ENCODE results near the gene ZEB2. TPM values are rescaled to one million over a fixed set of nuclear protein-coding genes. Genes with fewer than 3 reads are reported as not detected.

The ZEB2 gene
- total and polyA plus RNA-seq, 2 donors (not counting 3 experiments of a cell fraction or from before 2014, with no cell fraction given): 17.9 to 49.6 TPM

DNA sequence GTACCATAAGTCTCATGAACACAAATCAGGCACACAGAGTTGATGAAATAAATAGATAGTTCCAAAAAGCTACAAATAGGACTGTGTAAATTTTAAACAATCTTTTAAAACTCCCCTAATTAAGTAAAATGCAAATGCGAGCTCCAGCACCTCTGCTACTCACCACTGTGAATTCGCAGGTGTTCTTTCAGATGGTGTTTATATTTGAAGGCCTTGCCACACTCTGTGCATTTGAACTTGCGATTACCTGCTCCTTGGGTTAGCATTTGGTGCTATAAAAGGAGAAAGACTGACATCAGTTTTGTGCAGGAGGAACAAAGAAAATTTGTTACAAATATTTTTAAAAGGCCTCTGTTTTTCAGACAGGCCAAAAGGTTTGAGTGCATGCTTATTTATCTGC, 118.9 kb downstream of the ZEB2 start:
- no peak for DNase-seq (ENCODE audit: low read depth, low spot score)
- H3K4me3 ChIP-seq (replicated peaks in 1 of 3; ENCODE audit: insufficient read depth in 1 of 3, low read depth in 1 of 3, low read length in 3 of 3): no peak overlapping the region
- FAIRE-seq: no peak
- TF ChIP-seq POLR2AphosphoS5 (IDR thresholded peaks at IDR 0.05; ENCODE audit: insufficient read depth, low read depth, low read length) (no peak), MYC (IDR thresholded peaks at IDR 0.05; ENCODE audit: low read depth, low read length) (no peak), POLR2A (IDR thresholded peaks at IDR 0.05; ENCODE audit: low read depth, low read length) (no peak), JUN (IDR thresholded peaks at IDR 0.05; ENCODE audit: borderline replicate concordance, insufficient read depth, insufficient read length, low read depth) (no peak)
- TF ChIP-seq, protein P1, sequence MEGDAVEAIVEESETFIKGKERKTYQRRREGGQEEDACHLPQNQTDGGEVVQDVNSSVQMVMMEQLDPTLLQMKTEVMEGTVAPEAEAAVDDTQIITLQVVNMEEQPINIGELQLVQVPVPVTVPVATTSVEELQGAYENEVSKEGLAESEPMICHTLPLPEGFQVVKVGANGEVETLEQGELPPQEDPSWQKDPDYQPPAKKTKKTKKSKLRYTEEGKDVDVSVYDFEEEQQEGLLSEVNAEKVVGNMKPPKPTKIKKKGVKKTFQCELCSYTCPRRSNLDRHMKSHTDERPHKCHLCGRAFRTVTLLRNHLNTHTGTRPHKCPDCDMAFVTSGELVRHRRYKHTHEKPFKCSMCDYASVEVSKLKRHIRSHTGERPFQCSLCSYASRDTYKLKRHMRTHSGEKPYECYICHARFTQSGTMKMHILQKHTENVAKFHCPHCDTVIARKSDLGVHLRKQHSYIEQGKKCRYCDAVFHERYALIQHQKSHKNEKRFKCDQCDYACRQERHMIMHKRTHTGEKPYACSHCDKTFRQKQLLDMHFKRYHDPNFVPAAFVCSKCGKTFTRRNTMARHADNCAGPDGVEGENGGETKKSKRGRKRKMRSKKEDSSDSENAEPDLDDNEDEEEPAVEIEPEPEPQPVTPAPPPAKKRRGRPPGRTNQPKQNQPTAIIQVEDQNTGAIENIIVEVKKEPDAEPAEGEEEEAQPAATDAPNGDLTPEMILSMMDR (IDR thresholded peaks at IDR 0.05; ENCODE audit: extremely low read depth in 1 of 2, insufficient read depth in 1 of 2, low read depth in 1 of 2, low read length in 2 of 2): no peak
- TF ChIP-seq, protein P2, sequence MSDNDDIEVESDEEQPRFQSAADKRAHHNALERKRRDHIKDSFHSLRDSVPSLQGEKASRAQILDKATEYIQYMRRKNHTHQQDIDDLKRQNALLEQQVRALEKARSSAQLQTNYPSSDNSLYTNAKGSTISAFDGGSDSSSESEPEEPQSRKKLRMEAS (IDR thresholded peaks at IDR 0.05; ENCODE audit: insufficient read depth, insufficient read length): no peak
- H3K9me1 ChIP-seq (replicated peaks; ENCODE audit: control insufficient read depth, extremely low read depth, insufficient read depth, low read length): no peaks in the 10 kb centered on the region
- no peaks in the 10 kb centered on the region for H3K27me3 ChIP-seq (ENCODE audit: control insufficient read depth in 2 of 2, insufficient read depth in 2 of 2, low read length in 2 of 2)
- H3K4me1 ChIP-seq (ENCODE audit: control insufficient read depth, extremely low read depth, insufficient read depth, low read length): no peaks in the 10 kb centered on the region
- intact Hi-C loops (cut with micrococcal nuclease): no loop called here
- H3K36me3 ChIP-seq (ENCODE audit: control insufficient read depth in 2 of 2, extremely low read depth in 1 of 2, insufficient read depth in 2 of 2, low read length in 2 of 2): peaks cover 17 to 22% of the 10 kb centered on the region in 2 experiments
- H3K4me2 ChIP-seq (ENCODE audit: insufficient read depth, low read length): no peak overlapping the region
- dilution Hi-C loops (cut with MboI; ENCODE audit: extremely low pct_ligation_motif_present, low sequenced_read_pairs): no loop called here
- no peak overlapping the region for H3K27ac ChIP-seq (ENCODE audit: insufficient read depth, low read depth, low read length)
- H3K9me3 ChIP-seq (replicated peaks; ENCODE audit: control insufficient read depth, insufficient read depth, low read length): no peaks in the 10 kb centered on the region
- CTCF ChIA-PET: no interaction called here
- POLR2A ChIA-PET: no interaction called here
- BruUV-seq (replicated peaks): no TSS peak
- no peak overlapping the region for H3K9ac ChIP-seq (replicated peaks; ENCODE audit: extremely low read depth, insufficient read depth, low read length)
- H4K20me1 ChIP-seq (replicated peaks; ENCODE audit: control insufficient read depth, extremely low read depth, insufficient read depth, low read length): no peaks in the 10 kb centered on the region
- H2AFZ ChIP-seq (ENCODE audit: low read depth, low read length): no peak overlapping the region
- H3K79me2 ChIP-seq (ENCODE audit: control insufficient read depth, insufficient read depth, low read length): no peaks in the 10 kb centered on the region

DNA sequence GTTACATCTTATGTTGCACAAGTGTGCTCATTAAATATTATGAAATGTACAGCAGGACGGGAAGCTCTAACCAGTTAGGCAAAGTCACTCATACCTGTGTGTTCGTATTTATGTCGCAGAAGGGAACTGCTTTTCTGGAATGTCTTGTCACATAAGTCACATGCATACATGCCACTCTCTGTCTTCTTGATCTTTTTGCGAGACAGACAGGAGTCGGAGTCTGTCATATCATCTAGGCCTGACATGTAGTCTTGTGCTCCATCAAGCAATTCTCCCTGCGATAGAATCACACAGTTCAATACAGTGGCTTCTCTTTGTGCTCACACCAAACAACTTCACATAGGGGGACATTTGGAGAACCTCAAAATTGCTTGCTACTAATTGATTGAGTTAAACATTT, 123.6 kb downstream of the ZEB2 start:
- TF ChIP-seq POLR2A (IDR thresholded peaks at IDR 0.05; ENCODE audit: low read depth, low read length) (no peak), GATA2 (IDR thresholded peaks at IDR 0.05; ENCODE audit: insufficient read depth, insufficient read length, low read depth, low read length) (no peak), FOS (IDR thresholded peaks at IDR 0.05; ENCODE audit: borderline replicate concordance, insufficient read depth, low read length) (no peak), EZH2 (IDR thresholded peaks at IDR 0.05; ENCODE audit: borderline replicate concordance, low read depth, low read length, severe bottlenecking) (no peak), JUN (IDR thresholded peaks at IDR 0.05; ENCODE audit: borderline replicate concordance, insufficient read depth, insufficient read length, low read depth) (no peak), MYC (IDR thresholded peaks at IDR 0.05; ENCODE audit: low read depth, low read length) (no peak), POLR2AphosphoS5 (IDR thresholded peaks at IDR 0.05; ENCODE audit: insufficient read depth, low read depth, low read length) (no peak)
- TF ChIP-seq, protein P2 (IDR thresholded peaks at IDR 0.05; ENCODE audit: insufficient read depth, insufficient read length): no peak
- TF ChIP-seq, protein P1 (IDR thresholded peaks at IDR 0.05; ENCODE audit: extremely low read depth in 1 of 2, insufficient read depth in 1 of 2, low read depth in 1 of 2, low read length in 2 of 2): no peak
- ChIA-PET CTCF (interaction anchor here (1.0 kb wide), 1 partner anchor 1356 kb away, joined by 3 read pairs; no protein-coding TSS in a partner anchor), POLR2A (no interaction called here)
- Histone ChIP-seq H3K9me1 (replicated peaks; ENCODE audit: control insufficient read depth, extremely low read depth, insufficient read depth, low read length) (no peaks in the 10 kb centered on the region), H3K4me1 (ENCODE audit: control insufficient read depth, extremely low read depth, insufficient read depth, low read length) (no peaks in the 10 kb centered on the region), H3K9me3 (replicated peaks; ENCODE audit: control insufficient read depth, insufficient read depth, low read length) (no peaks in the 10 kb centered on the region), H3K36me3 (ENCODE audit: control insufficient read depth in 2 of 2, extremely low read depth in 1 of 2, insufficient read depth in 2 of 2, low read length in 2 of 2) (peaks cover 18 to 26% of the 10 kb centered on the region in 2 experiments), H3K79me2 (ENCODE audit: control insufficient read depth, insufficient read depth, low read length) (no peaks in the 10 kb centered on the region), H3K27me3 (ENCODE audit: control insufficient read depth in 2 of 2, insufficient read depth in 2 of 2, low read length in 2 of 2) (no peaks in the 10 kb centered on the region), H3K9ac (replicated peaks; ENCODE audit: extremely low read depth, insufficient read depth, low read length) (no peak overlapping the region), H3K27ac (ENCODE audit: insufficient read depth, low read depth, low read length) (no peak overlapping the region), H3K4me3 (replicated peaks in 1 of 3; ENCODE audit: insufficient read depth in 1 of 3, low read depth in 1 of 3, low read length in 3 of 3) (no peak overlapping the region), H4K20me1 (replicated peaks; ENCODE audit: control insufficient read depth, extremely low read depth, insufficient read depth, low read length) (no peaks in the 10 kb centered on the region), H3K4me2 (ENCODE audit: insufficient read depth, low read length) (no peak overlapping the region), H2AFZ (ENCODE audit: low read depth, low read length) (no peak overlapping the region)
- no peak for FAIRE-seq
- dilution Hi-C loops (cut with MboI; ENCODE audit: extremely low pct_ligation_motif_present, low sequenced_read_pairs): no loop called here
- DNase-seq (ENCODE audit: low read depth, low spot score): no peak
- no TSS peak for BruUV-seq (replicated peaks)
- intact Hi-C loops (cut with micrococcal nuclease): no loop called here

Data from endothelial cell of umbilical vein (primary cell).